ENCODE data around the gene FHIP1B.

GRCh38 chr11:6225024-6225423 lies 9.4 kb downstream of the FHIP1B start:
- no peak for TF ChIP-seq CTCF (IDR thresholded peaks at IDR 0.05)
- TF ChIP-seq POLR2A (IDR thresholded peaks at IDR 0.05) = no peak
